ENCODE results near the gene SLC22A23. TPM values are rescaled to one million over a fixed set of nuclear protein-coding genes. Genes with fewer than 3 reads are reported as not detected.

Gene SLC22A23
- total RNA-seq, 1 donor from 2014 or later, result 10.3 TPM

GRCh38 chr6:3366596-3367413 is 90.0 kb downstream of the SLC22A23 start:
- intact Hi-C loops (cut with DNase I), result no loop called here
- ATAC-seq (no peak), DNase-seq (ENCODE audit: low spot score) (no peak)

- ATAC-seq (no peak), DNase-seq (ENCODE audit: low spot score) (no peak)
- intact Hi-C loops (cut with DNase I), result no loop called here
Observed at GRCh38 chr6:3364391-3364790, 92.5 kb downstream of the SLC22A23 start.

GRCh38 chr6:3363296-3364025 is 93.4 kb downstream of the SLC22A23 start:
- intact Hi-C loops (cut with DNase I), result no loop called here
- DNase-seq (ENCODE audit: low spot score) (no peak), ATAC-seq (no peak)

GRCh38 chr6:3361312-3362037 is 95.4 kb downstream of the SLC22A23 start:
- intact Hi-C loops (cut with DNase I), result no loop called here
- no peak for ATAC-seq
- DNase-seq (ENCODE audit: low spot score), result no peak

- intact Hi-C loops (cut with DNase I), result no loop called here
- ATAC-seq, result no peak
- no peak for DNase-seq (ENCODE audit: low spot score)
Observed at GRCh38 chr6:3360727-3361045, 96.2 kb downstream of the SLC22A23 start.

GRCh38 chr6:3359973-3360726 is 96.7 kb downstream of the SLC22A23 start:
- DNase-seq (ENCODE audit: low spot score), result no peak
- ATAC-seq, result no peak
- intact Hi-C loops (cut with DNase I), result no loop called here

GRCh38 chr6:3359101-3359752 is 97.6 kb downstream of the SLC22A23 start:
- ATAC-seq (no peak), DNase-seq (ENCODE audit: low spot score) (no peak)
- intact Hi-C loops (cut with DNase I), result no loop called here

GRCh38 chr6:3358413-3359100 is 98.3 kb downstream of the SLC22A23 start:
- intact Hi-C loops (cut with DNase I), result no loop called here
- ATAC-seq (no peak), DNase-seq (ENCODE audit: low spot score) (no peak)

- no peak for DNase-seq (ENCODE audit: low spot score)
- no peak for ATAC-seq
Observed at GRCh38 chr6:3357678-3358077, 99.2 kb downstream of the SLC22A23 start.

GRCh38 chr6:3356824-3357420 is 99.9 kb downstream of the SLC22A23 start:
- intact Hi-C loops (cut with DNase I), result no loop called here
- ATAC-seq, result peak; percentile 2
- no peak for DNase-seq (ENCODE audit: low spot score)

More at GRCh38 chr6:3357678-3358077, 99.2 kb downstream of the SLC22A23 start:
- intact Hi-C loops (cut with DNase I), result no loop called here

- ATAC-seq (peak; percentile 89), DNase-seq (ENCODE audit: low spot score) (peak; percentile 83)
- intact Hi-C loops (cut with DNase I), result no loop called here
Observed at GRCh38 chr6:3356056-3356823, 100.6 kb downstream of the SLC22A23 start.

- ATAC-seq (peak; percentile 59), DNase-seq (ENCODE audit: low spot score) (peak; percentile 73)
- intact Hi-C loops (cut with DNase I), result no loop called here
Observed at GRCh38 chr6:3355358-3356055, 101.3 kb downstream of the SLC22A23 start.

- intact Hi-C loops (cut with DNase I), result no loop called here
- DNase-seq (ENCODE audit: low spot score) (no peak), ATAC-seq (no peak)
Observed at GRCh38 chr6:3355011-3355357, 101.9 kb downstream of the SLC22A23 start.

GRCh38 chr6:3353939-3354338 is 102.9 kb downstream of the SLC22A23 start:
- intact Hi-C loops (cut with DNase I), result no loop called here
- ATAC-seq, result no peak
- no peak for DNase-seq (ENCODE audit: low spot score)

GRCh38 chr6:3353213-3353903 is 103.5 kb downstream of the SLC22A23 start:
- no peak for DNase-seq (ENCODE audit: low spot score)
- no peak for ATAC-seq
- intact Hi-C loops (cut with DNase I), result no loop called here

- DNase-seq (ENCODE audit: low spot score) (no peak), ATAC-seq (no peak)
- intact Hi-C loops (cut with DNase I), result no loop called here
Observed at GRCh38 chr6:3352678-3353077, 104.2 kb downstream of the SLC22A23 start.
